Ovary (tissue), 3 donors: Measurements from ENCODE around the gene LAMB1.

Experiments used
- CTCF ChIP-seq, 3 donors: fragments of 450-650 bp in 2 of 3; fragments of 200-600 bp in 1 of 3; IDR thresholded peaks; one replicate each; pipeline versions ENCODE4 v1.5.1 to v1.8.0; 2016 to 2022; ENCODE audit warnings: antibody characterized with exemption in 3 of 3, mild to moderate bottlenecking in 1 of 3
- EP300 ChIP-seq: sonication (generic); formaldehyde crosslinking; IDR thresholded peaks from one replicate; pipeline ENCODE4 v1.6.1; 2017; ENCODE audit warnings: antibody characterized with exemption
- POLR2A ChIP-seq: fragments of 450-650 bp; IDR thresholded peaks from one replicate; pipeline ENCODE4 v1.6.1; 2017; ENCODE audit warnings: antibody characterized with exemption, mild to moderate bottlenecking, moderate library complexity
- donor health status: DM: no; HTN: no; CAD: no.

- TF ChIP-seq CTCF (IDR thresholded peaks at IDR 0.05) (no peak), POLR2A (no peak), EP300 (no peak)
Observed at GRCh38 chr7:107945332-107945731, 57.6 kb downstream of the LAMB1 start.
